KMS-11 (cell line): Measurements from ENCODE around the gene DAAM2.

ENCODE experiments used
- H2AFZ ChIP-seq: fragments of 200-600 bp; sonication (generic); 2 replicates; pipeline ENCODE4 v1.6.1; 2016; ENCODE audit warnings: antibody characterized with exemption, mixed run types, low read depth
- H3K27ac ChIP-seq: fragments of 200-600 bp; sonication (generic); 2 replicates; pipeline ENCODE4 v1.6.1; 2016; ENCODE audit warnings: mild to moderate bottlenecking, mixed run types
- H3K27me3 ChIP-seq: fragments of 200-600 bp; sonication (generic); 2 replicates; pipeline ENCODE4 v1.6.1; 2017; ENCODE audit warnings: mild to moderate bottlenecking, low read depth, mixed run types, moderate library complexity; ENCODE audit not compliant: insufficient read depth
- H3K36me3 ChIP-seq: fragments of 200-600 bp; sonication (generic); 2 replicates; pipeline ENCODE4 v1.6.1; 2017; ENCODE audit warnings: mild to moderate bottlenecking, mixed run types; ENCODE audit not compliant: insufficient read depth
- H3K4me1 ChIP-seq: fragments of 200-600 bp; sonication (generic); 2 replicates; pipeline ENCODE4 v1.6.1; 2016; ENCODE audit warnings: mild to moderate bottlenecking, low read depth, mixed run types; ENCODE audit not compliant: poor library complexity, severe bottlenecking
- H3K4me2 ChIP-seq: fragments of 200-600 bp; sonication (generic); 2 replicates; pipeline ENCODE4 v1.7.0; 2016; ENCODE audit warnings: mild to moderate bottlenecking, mixed run types
- H3K4me3 ChIP-seq: fragments of 200-600 bp; sonication (generic); IDR thresholded peaks from 2 replicates; pipeline ENCODE4 v1.6.1; 2017; ENCODE audit warnings: low read depth, low read length, mixed read lengths; ENCODE audit not compliant: insufficient read depth
- H3K79me2 ChIP-seq: fragments of 200-600 bp; sonication (generic); 2 replicates; pipeline ENCODE4 v1.6.1; 2016; ENCODE audit warnings: low read depth, mixed run types; ENCODE audit not compliant: insufficient read depth
- H3K9ac ChIP-seq: fragments of 200-600 bp; sonication (generic); 2 replicates; pipeline ENCODE4 v1.6.1; 2016; ENCODE audit warnings: mild to moderate bottlenecking, mixed run types
- H4K20me1 ChIP-seq: fragments of 200-600 bp; sonication (generic); 2 replicates; pipeline ENCODE4 v1.6.1; 2016; ENCODE audit warnings: mild to moderate bottlenecking, mixed run types; ENCODE audit not compliant: insufficient read depth
- TF ChIP-seq, protein P1 (sequence below): fragments of 200-600 bp; sonication (generic); conservative IDR thresholded peaks from 2 replicates; pipeline ENCODE4 v1.6.1; 2017; ENCODE audit warnings: low read depth, mild to moderate bottlenecking, antibody characterized with exemption, low read length, moderate library complexity, mixed read lengths

Gene DAAM2

DNA sequence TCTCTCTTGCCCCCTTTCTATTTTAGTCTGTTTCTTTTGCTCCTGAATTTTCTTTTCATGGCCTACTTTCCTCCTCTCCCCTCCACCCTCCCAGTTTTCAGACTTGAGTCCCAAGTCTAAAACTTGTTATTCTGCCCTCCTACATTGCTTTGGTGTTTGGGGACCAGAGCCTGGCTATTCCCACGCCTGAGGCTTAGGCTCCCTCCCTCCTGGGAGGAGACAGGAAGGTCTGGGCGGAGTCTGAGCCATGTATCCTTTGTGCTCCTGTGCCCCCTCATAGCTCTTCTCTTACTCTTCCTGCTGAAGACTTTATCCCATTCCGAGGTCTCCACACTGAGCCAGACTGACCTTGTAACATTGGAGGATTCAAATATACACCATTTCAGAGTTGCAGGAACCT is 69.5 kb downstream of the DAAM2 start:
- no peaks in the 10 kb centered on the region for H4K20me1 ChIP-seq
- H3K36me3 ChIP-seq = no peaks in the 10 kb centered on the region
- H3K4me2 ChIP-seq = no peak overlapping the region
- no peaks in the 10 kb centered on the region for H3K4me1 ChIP-seq
- H3K9ac ChIP-seq = no peak overlapping the region
- TF ChIP-seq, protein P1, sequence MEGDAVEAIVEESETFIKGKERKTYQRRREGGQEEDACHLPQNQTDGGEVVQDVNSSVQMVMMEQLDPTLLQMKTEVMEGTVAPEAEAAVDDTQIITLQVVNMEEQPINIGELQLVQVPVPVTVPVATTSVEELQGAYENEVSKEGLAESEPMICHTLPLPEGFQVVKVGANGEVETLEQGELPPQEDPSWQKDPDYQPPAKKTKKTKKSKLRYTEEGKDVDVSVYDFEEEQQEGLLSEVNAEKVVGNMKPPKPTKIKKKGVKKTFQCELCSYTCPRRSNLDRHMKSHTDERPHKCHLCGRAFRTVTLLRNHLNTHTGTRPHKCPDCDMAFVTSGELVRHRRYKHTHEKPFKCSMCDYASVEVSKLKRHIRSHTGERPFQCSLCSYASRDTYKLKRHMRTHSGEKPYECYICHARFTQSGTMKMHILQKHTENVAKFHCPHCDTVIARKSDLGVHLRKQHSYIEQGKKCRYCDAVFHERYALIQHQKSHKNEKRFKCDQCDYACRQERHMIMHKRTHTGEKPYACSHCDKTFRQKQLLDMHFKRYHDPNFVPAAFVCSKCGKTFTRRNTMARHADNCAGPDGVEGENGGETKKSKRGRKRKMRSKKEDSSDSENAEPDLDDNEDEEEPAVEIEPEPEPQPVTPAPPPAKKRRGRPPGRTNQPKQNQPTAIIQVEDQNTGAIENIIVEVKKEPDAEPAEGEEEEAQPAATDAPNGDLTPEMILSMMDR = no peak
- H3K27me3 ChIP-seq = no peaks in the 10 kb centered on the region
- H3K27ac ChIP-seq = no peak overlapping the region
- H3K79me2 ChIP-seq = no peaks in the 10 kb centered on the region
- no peak overlapping the region for H2AFZ ChIP-seq
- H3K4me3 ChIP-seq = no peak overlapping the region

DNA sequence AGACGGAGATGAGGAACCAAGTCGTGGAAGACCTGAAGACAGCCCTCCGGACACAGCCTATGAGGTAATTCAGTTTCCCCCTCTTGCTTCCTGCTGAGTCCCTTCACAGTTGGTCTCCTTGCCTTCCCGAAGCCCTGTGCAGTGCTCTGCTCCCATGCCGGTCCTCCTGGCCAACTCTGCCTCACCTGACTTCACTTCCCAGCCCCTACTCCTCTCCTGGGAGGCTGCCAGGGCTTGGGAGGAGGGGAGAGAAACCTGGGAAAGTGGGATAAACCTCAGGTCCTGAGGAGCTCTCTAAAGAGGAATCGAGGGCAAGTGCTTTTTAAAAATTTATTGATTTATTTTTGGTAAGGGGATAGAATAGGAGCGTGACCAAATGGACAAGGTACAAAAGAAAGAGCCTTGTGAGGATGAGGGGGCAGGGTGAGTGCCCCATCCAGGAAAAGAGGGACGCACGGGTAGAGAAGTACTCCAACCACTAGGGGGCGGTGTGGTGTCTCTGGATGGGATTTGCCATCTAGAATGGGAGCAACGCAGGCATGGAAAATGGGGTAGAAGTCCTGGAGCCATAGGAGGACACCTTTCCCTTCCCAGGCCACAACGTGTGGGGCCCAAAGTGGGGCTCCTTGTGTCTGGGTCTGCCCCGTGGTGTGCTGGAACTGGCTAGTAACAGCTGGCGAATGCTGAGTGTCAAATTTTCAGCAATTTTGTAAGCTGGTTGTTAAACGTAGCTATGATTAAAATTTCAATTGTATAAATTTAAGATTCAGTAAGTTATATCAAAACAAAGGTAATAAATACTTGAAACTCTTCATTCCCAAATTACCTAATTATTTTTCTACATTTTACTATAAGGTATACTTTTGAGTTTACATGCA is 73.1 kb downstream of the DAAM2 start:
- H3K27ac ChIP-seq = no peak overlapping the region
- no peak overlapping the region for H3K4me3 ChIP-seq
- no peaks in the 10 kb centered on the region for H3K4me1 ChIP-seq
- no peaks in the 10 kb centered on the region for H3K79me2 ChIP-seq
- no peak overlapping the region for H2AFZ ChIP-seq
- no peaks in the 10 kb centered on the region for H4K20me1 ChIP-seq
- H3K9ac ChIP-seq = no peak overlapping the region
- H3K27me3 ChIP-seq = no peaks in the 10 kb centered on the region
- no peak overlapping the region for H3K4me2 ChIP-seq
- TF ChIP-seq, protein P1 = peak; percentile 72
- H3K36me3 ChIP-seq = no peaks in the 10 kb centered on the region

DNA sequence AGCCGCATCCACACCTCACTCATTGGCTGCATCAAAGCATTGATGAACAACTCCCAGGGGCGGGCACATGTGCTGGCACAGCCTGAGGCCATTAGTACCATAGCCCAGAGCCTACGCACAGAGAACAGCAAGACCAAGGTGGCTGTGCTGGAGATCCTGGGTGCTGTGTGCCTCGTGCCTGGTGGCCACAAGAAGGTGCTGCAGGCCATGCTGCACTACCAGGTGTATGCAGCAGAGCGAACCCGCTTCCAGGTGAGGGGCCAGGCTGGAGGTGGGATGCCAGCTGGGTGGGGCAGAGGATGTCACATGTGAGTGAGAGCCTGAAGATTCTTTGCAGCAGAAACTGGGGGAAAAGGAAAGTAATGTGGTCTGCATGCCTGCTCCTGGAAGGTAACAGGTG is 75.4 kb downstream of the DAAM2 start:
- Histone ChIP-seq H3K4me1 (no peaks in the 10 kb centered on the region), H3K27me3 (no peaks in the 10 kb centered on the region), H3K9ac (no peak overlapping the region), H3K36me3 (no peaks in the 10 kb centered on the region), H3K4me3 (no peak overlapping the region), H2AFZ (no peak overlapping the region), H3K4me2 (no peak overlapping the region), H3K79me2 (no peaks in the 10 kb centered on the region), H4K20me1 (no peaks in the 10 kb centered on the region), H3K27ac (no peak overlapping the region)
- TF ChIP-seq, protein P1 = no peak

DNA sequence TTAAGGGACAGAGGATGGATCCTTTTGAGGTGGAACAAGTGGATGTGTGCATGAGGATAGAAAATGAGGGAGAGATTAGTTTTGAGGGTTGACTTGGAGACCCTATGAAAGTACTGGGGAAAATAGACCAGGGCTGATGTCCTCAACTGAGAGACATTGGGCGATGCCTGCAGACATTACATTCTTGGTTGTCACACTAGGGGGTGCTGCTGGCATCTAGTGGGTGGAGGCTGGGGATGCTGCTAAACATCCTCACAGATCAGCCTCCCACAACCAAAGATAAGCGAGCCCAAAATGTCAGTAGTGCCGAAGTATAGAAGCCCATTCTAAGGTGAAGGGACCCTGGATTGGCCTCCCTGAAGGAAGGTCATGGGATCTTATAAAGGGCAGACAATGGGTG is 78.8 kb downstream of the DAAM2 start:
- Histone ChIP-seq H3K27ac (no peak overlapping the region), H3K4me3 (no peak overlapping the region), H3K9ac (no peak overlapping the region), H3K4me1 (no peaks in the 10 kb centered on the region), H3K27me3 (no peaks in the 10 kb centered on the region), H3K4me2 (no peak overlapping the region), H2AFZ (no peak overlapping the region), H4K20me1 (no peaks in the 10 kb centered on the region), H3K79me2 (no peaks in the 10 kb centered on the region), H3K36me3 (no peaks in the 10 kb centered on the region)
- TF ChIP-seq, protein P1 = no peak
